ENCODE data around the gene FRMD4B.

The FRMD4B gene

GRCh38 chr3:69384326-69384725 is 1.6 kb downstream of the FRMD4B start:
- no peak overlapping the region for H3K4me3 ChIP-seq (ENCODE audit: control insufficient read depth, low read depth, low read length)
- TF ChIP-seq CTCF (IDR thresholded peaks at IDR 0.05; ENCODE audit: control insufficient read depth, insufficient read depth, low read depth, low read length, missing control alignments): no peak
- no peak for DNase-seq (ENCODE audit: low read depth)

GRCh38 chr3:69379661-69380060 is 6.2 kb downstream of the FRMD4B start:
- no peak for TF ChIP-seq CTCF (IDR thresholded peaks at IDR 0.05; ENCODE audit: control insufficient read depth, insufficient read depth, low read depth, low read length, missing control alignments)
- no peak for DNase-seq (ENCODE audit: low read depth)
- H3K4me3 ChIP-seq (ENCODE audit: control insufficient read depth, low read depth, low read length): no peak overlapping the region

DNA sequence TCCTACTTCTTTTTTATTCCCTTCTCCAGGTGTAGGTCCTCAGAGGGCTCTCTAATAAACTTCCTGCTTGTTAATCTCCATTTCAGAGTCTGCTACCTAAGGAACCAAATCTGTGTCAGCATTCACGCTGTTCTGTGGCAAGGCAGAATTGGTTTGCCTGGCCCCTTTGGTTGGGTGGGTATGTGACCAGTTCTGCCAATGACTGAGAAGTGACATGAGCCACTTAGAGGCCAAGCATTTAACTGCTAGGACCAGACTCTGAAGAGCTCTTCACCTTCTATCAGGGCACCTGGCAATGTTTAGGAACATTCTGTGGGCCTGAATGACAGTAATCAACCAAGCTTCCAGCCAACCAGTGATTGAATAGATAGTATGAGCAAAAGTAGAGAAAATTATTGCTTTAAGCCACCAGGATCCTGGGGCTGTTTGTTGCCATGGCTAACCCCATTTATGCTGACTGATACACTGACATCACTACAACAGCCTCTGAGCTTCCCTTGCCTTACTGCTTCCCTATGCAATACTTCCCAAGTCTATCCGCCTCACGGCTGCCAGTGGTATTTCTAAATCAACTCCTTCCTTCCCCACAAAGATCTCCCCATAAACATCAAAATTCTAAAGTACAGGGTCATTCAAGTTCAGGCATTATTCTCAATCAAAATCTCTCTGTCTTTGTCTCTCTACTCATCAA is 7.6 kb downstream of the FRMD4B start:
- no peak overlapping the region for H3K4me3 ChIP-seq (ENCODE audit: control insufficient read depth, low read depth, low read length)
- no peak for DNase-seq (ENCODE audit: low read depth)
- no peak for TF ChIP-seq CTCF (IDR thresholded peaks at IDR 0.05; ENCODE audit: control insufficient read depth, insufficient read depth, low read depth, low read length, missing control alignments)

- no peak overlapping the region for H3K4me3 ChIP-seq (ENCODE audit: control insufficient read depth, low read depth, low read length)
- no peak for TF ChIP-seq CTCF (IDR thresholded peaks at IDR 0.05; ENCODE audit: control insufficient read depth, insufficient read depth, low read depth, low read length, missing control alignments)
- DNase-seq (ENCODE audit: low read depth): no peak
These were observed 8.6 kb downstream of the FRMD4B start for GRCh38 chr3:69377262-69377661.

DNA sequence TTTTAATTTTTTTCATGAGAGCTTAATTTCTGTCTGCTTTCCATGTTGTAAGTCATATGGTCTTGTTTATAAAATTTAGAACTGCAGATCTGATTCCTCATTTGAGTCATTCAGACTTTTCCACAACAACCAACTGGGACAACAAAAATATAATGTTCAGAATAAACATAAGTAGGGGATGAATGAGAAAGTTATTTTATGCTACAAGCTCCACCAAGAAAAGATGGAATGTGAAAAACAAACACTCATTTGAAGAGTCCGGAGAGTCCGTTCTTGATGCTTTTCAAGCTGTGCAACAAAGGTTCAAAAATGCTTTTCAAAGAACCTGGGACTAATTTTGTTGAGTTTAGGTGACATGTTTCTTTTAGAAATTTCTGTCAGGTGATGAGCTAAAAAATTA is 9.2 kb downstream of the FRMD4B start:
- H3K4me3 ChIP-seq (ENCODE audit: control insufficient read depth, low read depth, low read length): no peak overlapping the region
- no peak for DNase-seq (ENCODE audit: low read depth)

DNA sequence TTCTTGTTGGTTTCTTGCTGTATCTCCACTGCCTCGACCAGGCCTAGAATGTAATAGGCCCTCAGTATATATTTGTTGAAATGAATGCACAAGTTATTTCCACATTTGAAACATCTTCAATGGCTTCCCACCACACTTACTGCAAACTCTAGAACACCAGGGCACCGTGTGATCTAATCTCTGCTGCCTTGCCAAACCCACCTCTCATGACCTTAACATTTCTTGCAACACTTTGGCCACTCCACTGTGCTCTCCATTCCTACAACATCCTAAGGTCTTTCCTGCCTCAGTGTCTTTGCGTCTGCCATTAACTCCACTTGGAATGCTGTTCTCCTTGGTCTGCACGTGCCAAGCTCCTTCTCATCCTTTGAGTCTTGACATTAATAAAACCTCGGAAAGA is 14.1 kb downstream of the FRMD4B start:
- no peak for TF ChIP-seq CTCF (IDR thresholded peaks at IDR 0.05; ENCODE audit: control insufficient read depth, insufficient read depth, low read depth, low read length, missing control alignments)
- H3K4me3 ChIP-seq (ENCODE audit: control insufficient read depth, low read depth, low read length): no peak overlapping the region
- DNase-seq (ENCODE audit: low read depth): no peak

More for the DNA sequence above, 9.2 kb downstream of the FRMD4B start:
- no peak for TF ChIP-seq CTCF (IDR thresholded peaks at IDR 0.05; ENCODE audit: control insufficient read depth, insufficient read depth, low read depth, low read length, missing control alignments)
